HG03575 (cell line): ENCODE measurements around the gene ZNF99.
"Not testable (repeated sequence)": the region's sequence is repeated elsewhere in the genome, so short reads cannot be mapped to it uniquely, and the experiment has no call there.

ENCODE experiments used
- ATAC-seq: cut with Tn5 transposase; IDR thresholded peaks from one replicate; pipeline ENCODE4 v1.9.1; 2021; ENCODE audit not compliant: unreplicated experiment, insufficient number of reproducible peaks, low FRiP score; ENCODE audit errors: extremely low read depth

The ZNF99 gene

DNA sequence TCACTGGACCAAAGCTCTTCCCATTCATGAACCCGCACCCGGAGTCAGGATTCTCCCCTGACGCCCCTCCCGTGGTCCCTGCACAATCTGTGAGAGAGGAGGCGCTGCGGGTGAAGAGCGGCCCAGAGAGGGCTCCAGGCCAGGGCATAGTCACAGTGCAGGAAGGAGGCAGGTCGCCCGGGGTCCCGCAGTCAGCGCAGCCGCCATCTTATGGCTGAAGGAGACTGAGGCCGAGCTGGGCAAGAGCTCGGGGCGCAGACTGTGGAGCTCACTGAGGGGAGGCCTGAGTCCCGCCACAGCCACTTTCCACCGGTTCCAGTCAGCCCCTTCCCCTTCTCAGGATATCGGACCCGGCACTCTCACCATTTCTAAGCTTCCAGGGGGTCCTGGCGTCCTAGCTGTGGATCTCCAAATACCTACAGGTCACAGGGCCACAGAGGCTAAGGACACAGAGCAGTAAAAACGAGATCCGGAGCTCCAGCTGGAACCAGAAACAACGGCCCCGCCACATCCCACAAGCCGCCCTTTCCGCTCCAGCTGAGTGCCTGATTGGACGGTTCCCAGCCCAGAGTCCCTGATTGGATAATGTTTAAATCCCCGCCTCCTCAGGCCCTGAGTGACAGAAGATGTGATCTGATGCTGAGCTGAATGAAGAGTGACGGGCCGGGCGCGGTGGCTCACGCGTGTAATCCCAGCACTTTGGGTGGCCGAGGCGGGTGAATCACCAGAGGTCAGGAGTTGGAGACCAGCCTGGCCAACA lies at the start of gene ZNF99:
Gene ZNF99 (minus strand): TSS at position 501 of the 760 bp plus-strand sequence. CDS start 135 bp downstream, at position 366.
- ATAC-seq: no peak

DNA sequence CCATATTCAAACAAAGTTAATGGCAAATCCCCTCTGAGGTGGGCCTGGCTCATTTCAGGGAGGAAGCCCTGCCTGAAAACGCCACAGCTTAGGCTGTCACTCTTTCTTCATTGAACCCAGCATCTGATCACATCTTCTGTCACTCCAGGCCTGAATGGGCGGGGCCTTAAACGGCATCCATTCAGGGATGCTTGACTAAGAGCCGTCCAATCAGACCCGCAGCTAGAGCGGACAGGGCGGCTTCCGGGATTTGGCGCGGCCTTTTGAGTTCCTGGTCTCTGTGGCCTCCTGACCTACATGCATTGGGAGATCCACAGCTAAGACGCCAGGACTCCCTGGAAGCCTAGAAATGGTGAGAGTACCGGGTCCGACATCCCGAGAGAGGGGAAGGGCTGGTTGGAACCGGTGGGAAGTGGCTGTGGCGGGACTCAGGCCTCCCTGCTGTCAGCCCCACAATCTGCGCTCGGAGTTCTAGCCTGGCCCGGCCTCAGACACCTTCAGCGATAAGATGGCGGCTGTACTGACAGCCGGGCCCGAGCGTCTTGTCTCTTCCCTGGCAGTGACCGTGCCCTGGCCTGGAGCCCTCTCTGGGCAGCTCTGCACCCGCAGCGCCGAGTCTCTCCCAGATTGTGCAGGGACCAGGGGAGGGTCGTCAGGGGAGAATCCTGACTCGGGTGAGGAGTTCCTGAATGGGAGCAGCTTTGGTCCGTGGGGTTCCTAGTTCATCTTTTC lies 48.2 kb upstream of the ZNF99 start, which contains the start of gene ZNF723:
Gene ZNF723 (plus strand): TSS at position 261 of the 732 bp plus-strand sequence. CDS start 89 bp downstream, at position 350.
- no peak for ATAC-seq

DNA sequence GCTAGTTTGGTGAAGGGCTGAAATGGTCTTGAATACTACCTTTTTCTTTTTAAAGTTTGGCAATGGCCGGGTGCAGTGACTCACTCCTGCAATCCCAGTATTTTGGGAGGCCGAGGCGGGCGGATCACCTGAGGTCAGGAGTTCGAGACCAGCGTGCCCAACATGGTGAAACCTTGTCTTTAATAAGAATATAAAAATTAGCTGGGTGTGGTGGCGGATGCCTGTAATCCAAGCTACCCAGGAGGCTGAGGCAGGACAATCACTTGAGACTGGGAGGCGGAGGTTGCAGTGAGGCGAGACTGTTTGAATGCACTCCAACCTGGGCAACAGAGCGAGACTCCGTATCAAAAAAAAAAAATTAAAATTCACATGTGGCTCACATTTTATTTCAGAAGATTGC lies 47.3 kb upstream of the ZNF99 start:
- ATAC-seq: no peak

DNA sequence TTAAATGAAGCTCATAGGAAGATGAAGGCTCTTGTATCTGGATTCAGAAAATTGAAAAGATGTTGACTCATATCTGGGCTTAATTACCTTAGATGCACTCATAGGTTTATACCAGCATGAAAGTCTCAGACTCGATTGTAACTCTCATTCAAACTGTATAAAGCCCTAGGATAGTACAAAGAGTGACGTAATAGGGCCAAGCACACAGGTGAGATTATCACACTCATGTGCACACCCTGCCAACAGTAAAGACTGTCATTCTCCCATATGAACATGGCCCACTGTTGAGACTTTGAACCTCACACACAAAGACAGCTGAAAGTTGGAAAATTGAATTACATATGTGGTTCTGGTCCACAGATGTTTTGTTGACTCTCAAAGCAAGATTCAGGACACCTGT lies 30.2 kb upstream of the ZNF99 start:
- no peak for ATAC-seq

DNA sequence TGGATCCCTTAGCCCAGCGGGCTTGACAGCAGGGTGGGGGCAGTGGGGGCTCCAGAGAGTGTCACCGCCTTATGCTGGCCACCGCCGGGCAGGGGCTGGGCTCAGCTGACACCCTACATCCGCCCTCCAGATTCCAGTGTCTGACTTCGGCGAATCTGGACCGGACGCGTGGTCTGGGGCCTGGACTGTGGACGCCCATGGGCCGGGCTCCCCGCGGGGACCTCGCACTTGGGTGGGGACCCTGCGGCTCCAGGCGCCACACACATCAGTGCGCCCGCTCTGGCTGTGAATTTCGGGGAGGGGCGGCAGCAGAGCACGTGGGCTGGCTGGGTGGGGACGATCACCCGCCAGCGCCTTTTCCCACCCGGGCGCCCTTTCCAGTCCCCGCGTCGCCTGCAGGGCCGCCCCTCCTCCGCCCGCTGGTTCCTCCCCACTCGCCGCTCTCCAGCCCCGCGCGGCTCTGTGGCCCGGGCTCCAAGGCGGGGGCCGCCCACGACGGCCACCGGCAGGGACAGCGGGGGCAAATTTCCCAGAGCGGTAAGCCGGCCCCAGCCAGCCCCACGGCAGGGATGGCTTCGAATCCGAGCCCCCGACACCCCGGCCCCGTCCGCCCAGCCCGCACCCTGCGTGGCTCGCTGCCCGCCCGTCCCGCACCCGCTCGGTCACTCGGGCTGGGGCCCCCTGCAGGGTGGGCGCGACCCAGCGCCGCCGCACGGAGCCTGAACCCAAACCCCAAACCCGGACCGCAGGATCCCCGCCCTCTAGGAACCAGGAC lies 23.3 kb upstream of the ZNF99 start:
- no peak for ATAC-seq

DNA sequence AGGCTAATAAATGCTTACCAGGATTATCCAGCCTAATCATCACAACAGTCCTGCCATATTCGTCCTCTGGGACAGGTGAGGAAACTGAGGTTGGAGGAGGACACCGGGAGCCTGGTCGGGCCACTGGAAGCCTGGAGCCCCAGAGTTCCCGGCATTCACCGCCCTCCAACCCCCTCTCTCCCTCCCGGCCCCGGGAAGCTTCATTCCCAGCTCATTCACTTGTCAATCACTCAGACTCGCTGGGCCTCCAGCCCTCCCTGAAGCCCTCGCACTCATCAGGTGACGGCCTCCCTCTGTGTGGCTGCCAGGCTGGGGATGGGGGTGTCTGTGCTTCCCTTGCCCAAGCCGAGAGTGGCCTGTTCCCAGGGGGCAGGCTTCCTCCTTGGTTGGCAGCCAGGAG lies 22.5 kb upstream of the ZNF99 start:
- ATAC-seq: no peak

DNA sequence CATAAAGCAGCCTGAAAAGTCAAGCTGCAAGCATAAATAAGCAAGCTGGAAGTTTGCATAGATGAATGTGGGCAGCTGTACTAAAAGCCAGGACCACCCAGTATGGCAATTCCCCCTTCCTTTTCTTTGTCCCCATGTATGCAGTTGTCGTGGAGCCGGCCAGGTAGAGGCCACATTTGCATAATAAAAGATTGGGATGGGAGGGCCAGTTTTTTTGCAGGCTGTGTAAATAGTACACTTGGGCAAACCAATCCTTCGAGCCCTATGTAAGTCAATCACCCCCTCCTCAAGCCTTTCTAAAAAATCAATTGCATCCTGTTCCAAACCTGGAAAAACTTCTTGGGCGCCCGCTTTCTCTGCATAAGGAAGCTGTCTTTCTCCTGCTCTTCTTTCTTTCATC lies 13.1 kb upstream of the ZNF99 start:
- ATAC-seq: no peak

DNA sequence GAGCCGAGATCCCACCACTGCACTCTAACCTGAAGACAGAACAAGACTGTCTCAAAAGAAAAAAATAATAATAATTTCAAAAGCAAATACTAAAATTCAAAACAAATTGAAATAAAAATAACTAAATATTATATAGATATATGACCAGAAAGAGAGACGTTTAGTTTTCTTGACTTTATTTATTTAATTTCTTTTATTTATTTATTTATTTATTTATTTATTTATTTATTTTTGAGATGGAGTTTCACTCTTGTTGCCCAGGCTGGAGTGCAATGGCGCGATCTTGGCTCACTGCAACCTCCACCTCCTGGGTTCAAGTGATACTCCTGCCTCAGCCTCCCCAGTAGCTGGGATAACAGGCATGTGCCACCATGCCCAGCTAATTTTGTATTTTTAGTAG lies 8.9 kb upstream of the ZNF99 start:
- not testable (repeated sequence) for ATAC-seq

DNA sequence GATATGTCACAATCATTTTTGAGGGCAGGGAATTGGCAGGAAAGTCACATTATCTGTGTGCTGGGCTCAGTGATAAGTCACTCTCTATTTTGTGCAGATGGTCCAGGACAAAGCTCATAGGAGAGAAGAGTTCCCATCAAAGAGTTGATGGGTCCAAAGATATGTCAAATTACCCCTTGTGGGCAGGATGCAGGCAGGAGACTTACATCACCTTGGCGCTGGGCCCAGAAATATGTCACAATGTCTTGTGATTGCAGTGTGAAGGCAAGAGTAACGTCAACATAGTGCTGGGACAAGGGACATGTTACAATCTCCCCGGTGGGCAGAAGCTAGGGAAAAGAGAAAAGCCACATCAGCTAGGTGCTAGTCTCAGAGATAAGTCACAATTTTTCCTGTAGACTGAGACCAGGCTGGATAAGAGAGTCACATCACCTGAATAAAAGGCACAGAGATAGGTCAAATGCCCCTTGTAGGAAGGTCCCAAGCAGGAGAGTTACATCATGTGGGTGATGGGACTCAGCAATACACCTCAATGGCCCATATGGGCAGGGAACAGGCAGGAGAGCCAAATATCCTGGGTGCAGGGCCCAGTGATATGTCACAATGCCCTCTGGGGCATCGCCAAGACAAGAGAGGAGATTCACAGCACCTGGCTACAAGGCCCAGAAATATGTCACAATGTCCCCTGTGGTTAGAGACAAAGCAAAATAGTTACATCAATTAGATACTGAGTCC lies 47.9 kb downstream of the ZNF99 start:
- no peak for ATAC-seq

DNA sequence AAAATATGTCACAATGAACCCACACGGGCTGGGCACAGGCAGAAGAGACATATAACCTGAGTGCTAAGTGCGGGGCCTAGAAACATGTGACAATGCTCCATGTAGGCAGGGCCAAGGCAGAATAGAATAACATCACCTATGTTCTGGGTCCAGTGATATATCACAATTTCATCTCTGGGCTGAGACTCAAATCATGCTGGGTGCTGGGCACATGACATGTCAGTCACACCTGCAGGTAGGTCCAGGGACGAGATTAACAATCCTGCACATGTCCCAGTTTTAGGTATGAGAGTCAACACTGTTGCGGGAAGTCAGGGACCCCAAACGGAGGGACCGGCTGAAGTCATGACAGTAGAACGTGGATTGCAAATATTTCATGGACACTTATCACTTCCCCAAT lies 50.3 kb downstream of the ZNF99 start:
- no peak for ATAC-seq

DNA sequence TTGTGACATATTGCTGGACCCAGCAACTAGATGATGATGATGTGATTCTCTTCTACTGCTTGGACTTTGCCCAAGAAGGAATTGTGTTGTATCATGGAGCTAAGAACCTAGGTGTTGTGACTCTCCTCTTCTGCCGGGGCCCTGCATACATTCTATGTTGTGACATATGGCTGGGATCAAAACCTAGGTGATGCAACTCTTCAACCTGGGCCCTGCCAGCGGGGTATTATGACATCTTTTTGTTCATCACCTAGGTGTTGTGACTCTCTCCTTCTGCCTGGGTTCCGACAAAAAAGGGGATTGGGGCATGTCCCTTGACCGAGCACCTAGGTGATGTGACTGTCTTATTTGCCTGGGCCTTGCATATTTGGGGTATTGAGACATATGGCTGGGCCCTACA lies 55.7 kb downstream of the ZNF99 start:
- not testable (repeated sequence) for ATAC-seq

DNA sequence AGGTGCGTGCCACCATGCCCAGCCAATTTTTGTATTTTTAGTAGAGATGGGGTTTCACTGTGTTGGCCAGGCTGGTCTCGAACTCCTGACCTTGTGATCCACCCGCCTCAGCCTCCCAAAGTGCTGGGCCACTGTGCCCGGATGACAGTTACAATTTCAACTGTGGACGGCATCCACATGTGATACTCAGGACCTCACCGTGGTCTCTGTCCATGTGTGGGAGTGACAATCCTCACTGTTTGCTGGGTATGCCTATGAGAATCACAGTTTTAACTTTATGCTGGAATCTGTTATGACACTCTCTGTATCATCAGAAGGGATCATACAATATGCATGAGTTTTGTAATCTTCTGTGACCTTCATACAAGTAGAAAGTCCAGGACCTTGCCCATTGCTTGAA lies 62.4 kb downstream of the ZNF99 start:
- ATAC-seq: not testable (repeated sequence)

DNA sequence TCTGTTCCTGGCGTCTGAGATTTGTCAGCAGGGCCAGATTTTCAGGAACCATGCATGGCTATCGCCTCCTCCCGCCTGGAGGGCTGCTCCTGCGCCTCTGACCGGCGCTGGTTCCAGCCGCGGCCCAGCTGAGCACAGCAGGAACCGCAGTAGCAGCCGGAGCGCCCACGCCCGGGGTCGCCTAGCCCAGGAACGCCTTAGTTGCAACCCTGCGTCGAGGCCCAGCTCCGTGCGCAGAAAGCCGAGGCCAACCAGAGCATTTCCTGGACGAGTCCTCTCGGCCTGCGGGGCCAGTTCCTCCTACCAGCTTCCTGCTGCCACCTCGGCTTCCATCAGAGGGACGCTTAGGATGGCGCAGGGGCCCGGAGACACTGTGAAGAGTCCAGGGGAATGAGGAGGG lies 75.0 kb downstream of the ZNF99 start:
- no peak for ATAC-seq

DNA sequence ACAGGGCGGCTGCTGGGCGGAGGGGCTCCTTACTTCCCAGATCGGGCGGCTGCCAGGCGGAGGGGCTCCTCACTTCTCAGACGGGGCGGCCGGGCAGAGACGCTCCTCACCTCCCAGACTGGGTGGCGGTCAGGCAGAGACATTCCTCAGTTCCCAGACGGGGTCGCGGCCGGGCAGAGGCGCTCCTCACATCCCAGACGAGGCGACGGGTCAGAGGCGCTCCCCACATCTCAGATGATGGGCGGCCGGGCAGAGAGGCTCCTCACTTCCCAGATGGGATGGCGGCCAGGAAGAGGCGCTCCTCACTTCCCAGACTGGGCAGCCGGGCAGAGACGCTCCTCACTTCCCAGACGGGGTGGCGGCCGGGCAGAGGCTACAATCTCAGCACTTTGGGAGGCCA lies 80.9 kb downstream of the ZNF99 start:
- not testable (repeated sequence) for ATAC-seq

DNA sequence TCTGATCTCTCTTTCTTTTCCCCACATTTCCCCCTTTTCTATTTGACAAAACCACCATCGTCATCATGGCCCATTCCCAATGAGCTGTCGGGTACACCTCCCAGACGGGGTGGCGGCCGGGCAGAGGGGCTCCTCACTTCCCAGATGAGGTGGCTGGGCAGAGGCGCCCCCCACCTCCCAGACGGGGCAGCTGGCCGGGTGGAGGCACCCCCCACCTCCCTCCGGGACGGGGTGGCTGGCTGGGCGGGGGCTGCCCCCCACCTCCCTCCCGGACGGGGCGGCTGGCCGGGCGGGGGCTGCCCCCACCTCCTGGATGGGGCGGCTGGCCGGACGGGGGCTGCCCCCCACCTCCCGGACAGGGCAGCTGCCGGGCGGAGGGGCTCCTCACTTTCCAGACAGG lies 81.3 kb downstream of the ZNF99 start:
- not testable (repeated sequence) for ATAC-seq
